Left lung (tissue), 10 donors: ENCODE data around the gene APOH. TPM values are rescaled to one million over a fixed set of nuclear protein-coding genes. Genes with fewer than 3 reads are reported as not detected.
"Not testable (repeated sequence)": the region's sequence is repeated elsewhere in the genome, so short reads cannot be mapped to it uniquely, and the experiment has no call there.

Experiments
- ATAC-seq: fragments of 200-7000 bp; cut with Tn5 transposase; one replicate; pipeline ENCODE4 v1.9.1; 2020; ENCODE audit warnings: moderate library complexity
- DNase-seq, 4 donors: peaks; one replicate each; pipeline ENCODE4 v3.0.0-alpha.2; 2013 to 2020
- H3K27ac ChIP-seq, 2 donors: fragments of 200-600 bp; sonication (generic) in 1 of 2; one replicate each; pipeline versions ENCODE4 v1.5.0 to v1.8.0; 2020 to 2021
- H3K27me3 ChIP-seq, 2 donors: fragments of 200-600 bp; sonication (generic) in 1 of 2; one replicate each; pipeline versions ENCODE4 v1.5.0 to v1.8.0; 2020 to 2021
- H3K36me3 ChIP-seq, 2 donors: fragments of 200-600 bp; sonication (generic) in 1 of 2; one replicate each; pipeline versions ENCODE4 v1.5.0 to v1.8.0; 2020 to 2021
- H3K4me1 ChIP-seq, 2 donors: fragments of 200-600 bp; one replicate each; pipeline ENCODE4 v1.8.0; 2021
- H3K4me3 ChIP-seq, 2 donors: fragments of 200-600 bp; sonication (generic) in 1 of 2; one replicate each; pipeline versions ENCODE4 v1.5.0 to v1.8.0; 2020 to 2021; ENCODE audit warnings: mild to moderate bottlenecking in 1 of 2
- H3K9me3 ChIP-seq, 2 donors: fragments of 200-600 bp; sonication (generic) in 1 of 2; one replicate each; pipeline versions ENCODE4 v1.5.0 to v1.8.0; 2020 to 2021
- CTCF ChIP-seq, 2 donors: fragments of 200-600 bp; sonication (generic) in 1 of 2; IDR thresholded peaks; one replicate each; pipeline versions ENCODE4 v1.5.0 to v1.8.0; 2021; ENCODE audit warnings: antibody characterized with exemption in 2 of 2
- intact Hi-C, 2 donors: fragments of 100-400 bp; cut with DNase I; formaldehyde crosslinking; loops; one replicate each; pipeline versions ENCODE4 v1.11.2 to v1.14.2; 2022
- polyA plus RNA-seq, 6 donors: library from polyadenylated mRNA; unstranded; fragments of 120-200 nt; gene quantifications; one replicate each; pipeline ENCODE4 v1.2.1, GENCODE V29; 2013; ENCODE audit not compliant: insufficient read length in 6 of 6
- total RNA-seq, 2 donors: library from RNA; stranded (reverse); fragmentation: NEBNext Ultra II Directional; extraction: Animal tissue kit (Norgen Biotek cat#: 25700); gene quantifications; one replicate each; pipeline ENCODE4 v1.2.1, GENCODE V29; 2021
- donor health status: DM: no; HTN: yes; CAD: no.
- donor health status: DM: no; HTN: no; CAD: no.

APOH gene
- total and polyA plus RNA-seq, 8 donors = 1.3 to 5.7 (median 2.9) TPM

- TF ChIP-seq CTCF (IDR thresholded peaks at IDR 0.05) = peak; percentile 55 to 59
- ATAC-seq (peak; percentile 93), DNase-seq (peak in 2 of 4 donors; percentile 62 to 81)
- Histone ChIP-seq H3K9me3 (no peaks in the 10 kb centered on the region), H3K27me3 (no peaks in the 10 kb centered on the region), H3K4me3 (no peak overlapping the region), H3K27ac (no peak overlapping the region), H3K36me3 (no peaks in the 10 kb centered on the region), H3K4me1 (no peaks in the 10 kb centered on the region)
- intact Hi-C loops = no loop called here
These were observed 25.9 kb upstream of the APOH start for GRCh38 chr17:66255112-66255511.

- H3K4me3 ChIP-seq, H3K9me3 ChIP-seq, H3K27ac ChIP-seq, H3K27me3 ChIP-seq, H3K36me3 ChIP-seq, H3K4me1 ChIP-seq, intact Hi-C loops, DNase-seq, ATAC-seq: not testable (repeated sequence)
These were observed 24.2 kb upstream of the APOH start for GRCh38 chr17:66253458-66253857.

GRCh38 chr17:66250686-66251085 is 21.5 kb upstream of the APOH start:
- intact Hi-C loops = no loop called here
- H3K27me3 ChIP-seq = no peaks in the 10 kb centered on the region
- no peaks in the 10 kb centered on the region for H3K36me3 ChIP-seq
- H3K4me1 ChIP-seq = peaks cover 0 to 6% of the 10 kb centered on the region in 2 donors
- DNase-seq = no peak
- TF ChIP-seq CTCF (IDR thresholded peaks at IDR 0.05) = no peak
- no peak for ATAC-seq
- H3K9me3 ChIP-seq = no peaks in the 10 kb centered on the region
- no peak overlapping the region for H3K27ac ChIP-seq
- H3K4me3 ChIP-seq = no peak overlapping the region

DNA sequence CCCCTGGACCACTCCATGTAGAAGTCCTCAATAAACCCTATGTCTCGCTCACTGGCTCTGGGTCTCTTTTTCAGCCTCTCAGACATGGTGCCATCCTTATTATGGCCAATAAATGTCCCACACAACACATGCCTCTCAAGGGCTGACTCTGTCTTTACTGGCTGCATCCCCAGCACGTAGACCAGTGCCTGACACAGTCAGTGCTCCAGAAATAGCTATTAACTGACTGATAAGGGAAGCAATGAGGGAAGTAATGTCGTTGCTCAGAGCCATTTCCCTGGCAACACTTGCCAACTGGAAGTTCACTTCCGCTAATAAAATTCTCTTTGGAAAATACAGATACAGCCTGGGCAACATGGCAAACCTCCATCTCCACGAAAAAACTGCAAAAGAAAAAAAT is 19.1 kb upstream of the APOH start:
- TF ChIP-seq CTCF (IDR thresholded peaks at IDR 0.05) = no peak
- DNase-seq (no peak), ATAC-seq (no peak)
- Histone ChIP-seq H3K36me3 (no peaks in the 10 kb centered on the region), H3K27me3 (no peaks in the 10 kb centered on the region), H3K27ac (no peak overlapping the region), H3K9me3 (no peaks in the 10 kb centered on the region), H3K4me3 (no peak overlapping the region), H3K4me1 (peaks cover 0 to 6% of the 10 kb centered on the region in 2 donors)
- intact Hi-C loops = no loop called here

DNA sequence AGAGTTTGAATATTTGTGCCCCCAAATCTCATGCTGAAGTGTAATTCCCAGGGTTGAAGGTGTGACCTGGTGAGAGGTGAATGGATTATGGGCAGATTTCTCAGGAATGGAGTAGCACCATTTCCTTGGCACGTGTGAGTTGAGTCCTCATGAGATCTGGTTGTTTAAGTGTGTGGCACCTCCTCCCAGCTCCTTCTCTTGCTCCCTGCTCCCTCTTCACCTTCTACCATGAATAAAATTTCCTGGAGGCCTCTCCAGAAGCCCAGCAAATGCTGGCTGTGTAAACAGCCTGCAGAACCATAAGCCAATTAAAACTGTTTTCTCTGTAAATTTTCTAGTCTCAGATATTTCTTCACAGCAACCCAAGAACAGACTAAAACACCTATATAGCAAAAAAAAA is 12.6 kb upstream of the APOH start:
- no peak for TF ChIP-seq CTCF (IDR thresholded peaks at IDR 0.05)
- ATAC-seq (peak; percentile 86), DNase-seq (no peak)
- Histone ChIP-seq H3K27me3 (no peaks in the 10 kb centered on the region), H3K27ac (no peak overlapping the region), H3K9me3 (no peaks in the 10 kb centered on the region), H3K4me1 (peaks cover 0 to 6% of the 10 kb centered on the region in 2 donors), H3K4me3 (no peak overlapping the region), H3K36me3 (no peaks in the 10 kb centered on the region)
- intact Hi-C loops = no loop called here

DNA sequence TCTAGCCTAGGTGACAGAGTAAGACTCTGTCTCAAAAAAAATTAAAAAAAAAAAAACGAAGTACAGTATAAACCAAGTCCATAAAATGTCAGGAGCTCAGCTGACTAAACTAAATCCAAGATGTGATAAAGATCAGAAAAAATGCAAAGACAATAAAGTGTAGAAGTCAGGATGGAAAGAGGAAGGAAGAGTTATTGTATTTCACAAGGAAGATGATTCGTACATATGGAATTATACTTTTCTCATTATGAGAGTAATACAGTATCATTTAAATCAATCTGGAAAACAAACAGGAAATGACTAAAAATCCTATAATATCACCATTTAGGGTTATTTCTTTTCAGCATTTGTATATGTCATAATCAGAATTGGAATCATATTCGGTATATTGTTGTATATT is 11.4 kb upstream of the APOH start:
- DNase-seq (no peak), ATAC-seq (no peak)
- H3K4me3 ChIP-seq = no peak overlapping the region
- no peaks in the 10 kb centered on the region for H3K27me3 ChIP-seq
- no peaks in the 10 kb centered on the region for H3K9me3 ChIP-seq
- no peaks in the 10 kb centered on the region for H3K4me1 ChIP-seq
- intact Hi-C loops = no loop called here
- no peak for TF ChIP-seq CTCF (IDR thresholded peaks at IDR 0.05)
- H3K27ac ChIP-seq = no peak overlapping the region
- no peaks in the 10 kb centered on the region for H3K36me3 ChIP-seq
